H1 (cell line): ENCODE results near the gene PALM. TPM values are rescaled to one million over a fixed set of nuclear protein-coding genes. Genes with fewer than 3 reads are reported as not detected.

Source experiments
- ATF3 ChIP-seq: IDR thresholded peaks from 2 replicates; pipeline ENCODE4 v1.6.1; 2011; ENCODE audit warnings: low read depth, mild to moderate bottlenecking, low read length; ENCODE audit not compliant: insufficient read depth
- CHD7 ChIP-seq: fragments of 300-600 bp; sonication (generic); IDR thresholded peaks from 2 replicates; pipeline ENCODE4 v1.7.1; 2012; ENCODE audit warnings: low read length, moderate library complexity, mild to moderate bottlenecking, inconsistent platforms; ENCODE audit not compliant: insufficient replicate concordance
- CTCF ChIP-seq, 3 experiments: IDR thresholded peaks; 1 replicate in 2 of 3; 2 replicates in 1 of 3; pipeline versions ENCODE4 v1.5.1 to v1.6.1; 2011; ENCODE audit warnings: low read length in 3 of 3, mild to moderate bottlenecking in 3 of 3, inconsistent platforms in 2 of 3, low read depth in 1 of 3, moderate library complexity in 1 of 3; ENCODE audit not compliant: insufficient read depth in 1 of 3; ENCODE audit errors: control extremely low read depth in 1 of 3
- EGR1 ChIP-seq: IDR thresholded peaks from 2 replicates; pipeline ENCODE4 v1.6.1; 2011; ENCODE audit warnings: low read depth, low read length, borderline replicate concordance
- GTF2F1 ChIP-seq: IDR thresholded peaks from 2 replicates; pipeline ENCODE4 v1.6.1; 2012; ENCODE audit warnings: low read depth, low read length, improper control_type of control experiment, borderline replicate concordance
- SRF ChIP-seq: IDR thresholded peaks from 2 replicates; pipeline ENCODE4 v1.6.1; 2011; ENCODE audit warnings: mild to moderate bottlenecking, low read depth, low read length, moderate library complexity
- TBP ChIP-seq: IDR thresholded peaks from 2 replicates; pipeline ENCODE4 v1.6.1; 2011; ENCODE audit warnings: low read depth, low read length, improper control_type of control experiment
- polyA plus RNA-seq, 7 experiments: library from polyadenylated mRNA; depleted of rRNA in 3 of 7; stranded (reverse) in 5 of 7; unstranded in 2 of 7; fragments of >200 nt in 5 of 7; fragments of 200-250 nt in 2 of 7; gene quantifications; 1 replicate in 5 of 7; 2 replicates in 1 of 7; 4 replicates in 1 of 7; pipeline versions ENCODE4 v1.2.1 to v1.2.3, GENCODE V29; 2011 to 2013; ENCODE audit warnings: missing spikeins in 2 of 7, mixed read lengths in 2 of 7
- total RNA-seq: library from RNA; stranded (reverse); fragmentation: NEBNext Ultra II Directional; extraction: Animal tissue kit (Norgen Biotek cat#: 25700); gene quantifications from 2 replicates; pipeline ENCODE4 v1.2.1, GENCODE V29; 2021

The PALM gene
- total and polyA plus RNA-seq, 2 of the 8 experiments (the other 6 are each of a cell fraction or from before 2014, with no cell fraction given): 5.7 to 16.5 TPM

GRCh38 chr19:755063-755462 lies 46.3 kb downstream of the PALM start (continued):
- TF ChIP-seq CHD7: no peak
- TF ChIP-seq ATF3: no peak
- no peak for TF ChIP-seq GTF2F1
- no peak for TF ChIP-seq TBP
- TF ChIP-seq CTCF (IDR thresholded peaks at IDR 0.05; ENCODE audit: control extremely low read depth in 1 of 3, insufficient read depth in 1 of 3, low read depth in 1 of 3, low read length in 3 of 3): no peak
- no peak for TF ChIP-seq SRF
- TF ChIP-seq EGR1: no peak
